ENCODE measurements around the gene GCA.

- TF ChIP-seq CTCF (IDR thresholded peaks at IDR 0.05) = no peak
- no peak for TF ChIP-seq POLR2AphosphoS5 (IDR thresholded peaks at IDR 0.05; ENCODE audit: insufficient read depth in 1 of 2, low read depth in 1 of 2)
- TF ChIP-seq POLR2A (IDR thresholded peaks at IDR 0.05) = no peak
Measured at GRCh38 chr2:162385536-162385935, 41.6 kb downstream of the GCA start.

All from vagina (tissue), 2 donors.